IMR-90 (cell line): ENCODE results near the gene EPN1. TPM values are rescaled to one million over a fixed set of nuclear protein-coding genes. Genes with fewer than 3 reads are reported as not detected.

Source experiments
- ATAC-seq: fragments of 200-7000 bp; cut with Tn5 transposase; 2 replicates; pipeline ENCODE4 v1.9.1; 2020; ENCODE audit warnings: low read depth, mild to moderate bottlenecking, moderate library complexity
- BruUV-seq: library from RNA; stranded (reverse); fragments of 400-500 nt; replicated peaks from 2 replicates; lab custom pipeline; 2021; lab: Mats Ljungman, UMichigan
- CTCF ChIA-PET: fragments of 300-600 bp; formaldehyde crosslinking; extraction: SDS; loops from one replicate; lab custom pipeline; 2021; ENCODE audit warnings: antibody characterized with exemption; lab: Yijun Ruan, JAX
- POLR2A ChIA-PET: fragments of 300-600 bp; sonication (Branson Sonifier 250); formaldehyde crosslinking; loops from one replicate; lab custom pipeline; 2022; ENCODE audit warnings: antibody characterized with exemption; ENCODE audit not compliant: unreplicated experiment; lab: Charles Lee
- DNase-seq: peaks from one replicate; pipeline ENCODE4 v3.0.0; 2013
- H2AFZ ChIP-seq: replicated peaks from 2 replicates; pipeline ENCODE3; 2013; ENCODE audit warnings: low read length, mild to moderate bottlenecking; ENCODE audit not compliant: poor library complexity
- H2AK5ac ChIP-seq: 2 replicates; pipeline ENCODE4 v1.6.1; 2013; ENCODE audit warnings: low read depth, low read length, inconsistent platforms
- H2AK9ac ChIP-seq: replicated peaks from 2 replicates; pipeline ENCODE3; 2013; ENCODE audit warnings: mild to moderate bottlenecking, low read depth, low read length, moderate library complexity; ENCODE audit not compliant: poor library complexity
- H2BK120ac ChIP-seq: 2 replicates; pipeline ENCODE4 v1.6.1; 2013; ENCODE audit warnings: low read depth, low read length, inconsistent platforms
- H2BK15ac ChIP-seq: 3 replicates; pipeline ENCODE4 v1.6.1; 2013; ENCODE audit warnings: low read depth, low read length, inconsistent platforms
- H2BK20ac ChIP-seq: 2 replicates; pipeline ENCODE4 v1.6.1; 2013; ENCODE audit warnings: low read depth, mild to moderate bottlenecking, inconsistent platforms, low read length, moderate library complexity
- H2BK5ac ChIP-seq: 2 replicates; pipeline ENCODE4 v1.6.1; 2013; ENCODE audit warnings: mild to moderate bottlenecking, low read depth, low read length, inconsistent platforms; ENCODE audit not compliant: poor library complexity, severe bottlenecking
- H3K14ac ChIP-seq: replicated peaks from 2 replicates; pipeline ENCODE4 v1.6.1; 2013; ENCODE audit warnings: low read depth, low read length, inconsistent platforms
- H3K18ac ChIP-seq: 2 replicates; pipeline ENCODE4 v1.6.1; 2013; ENCODE audit warnings: low read depth, low read length, control low read depth
- H3K23ac ChIP-seq: 2 replicates; pipeline ENCODE4 v1.6.1; 2013; ENCODE audit warnings: low read depth, low read length, inconsistent platforms
- H3K27ac ChIP-seq: 2 replicates; pipeline ENCODE4 v1.5.1; 2013; ENCODE audit warnings: mild to moderate bottlenecking, control low read depth, low read length; ENCODE audit not compliant: insufficient read depth
- H3K27me3 ChIP-seq: 2 replicates; pipeline ENCODE4 v1.6.1; 2013; ENCODE audit warnings: low read length; ENCODE audit not compliant: control insufficient read depth, insufficient read depth
- H3K36me3 ChIP-seq: 2 replicates; pipeline ENCODE4 v1.6.1; 2013; ENCODE audit warnings: low read length, mixed read lengths; ENCODE audit not compliant: control insufficient read depth, insufficient read depth
- H3K4ac ChIP-seq: 2 replicates; pipeline ENCODE4 v1.6.1; 2013; ENCODE audit warnings: low read depth, low read length, inconsistent platforms
- H3K4me1 ChIP-seq: 2 replicates; pipeline ENCODE4 v1.6.1; 2013; ENCODE audit warnings: low read length, mixed read lengths; ENCODE audit not compliant: control insufficient read depth, insufficient read depth
- H3K4me2 ChIP-seq: 2 replicates; pipeline ENCODE4 v1.6.1; 2013; ENCODE audit warnings: low read depth, mild to moderate bottlenecking, control low read depth, low read length, moderate library complexity
- H3K4me3 ChIP-seq: 2 replicates; pipeline ENCODE4 v1.5.1; 2013; ENCODE audit warnings: low read depth, mild to moderate bottlenecking, control low read depth, low read length, moderate library complexity; ENCODE audit not compliant: insufficient read depth
- H3K56ac ChIP-seq: 2 replicates; pipeline ENCODE4 v1.6.1; 2013; ENCODE audit warnings: low read length, inconsistent platforms; ENCODE audit not compliant: insufficient read depth; ENCODE audit errors: extremely low read depth
- H3K79me1 ChIP-seq, 2 experiments: 2 replicates each; pipeline ENCODE4 v1.6.1; 2013; ENCODE audit warnings: low read length in 2 of 2, inconsistent platforms in 1 of 2, low read depth in 1 of 2
- H3K9ac ChIP-seq: 2 replicates; pipeline ENCODE4 v1.6.1; 2013; ENCODE audit warnings: low read depth, low read length, control low read depth
- H3K9me1 ChIP-seq: 2 replicates; pipeline ENCODE4 v1.6.1; 2013; ENCODE audit warnings: low read length, inconsistent platforms; ENCODE audit not compliant: insufficient read depth
- H3K9me3 ChIP-seq: 2 replicates; pipeline ENCODE4 v1.6.1; 2013; ENCODE audit warnings: low read length; ENCODE audit not compliant: control insufficient read depth, insufficient read depth
- H4K20me1 ChIP-seq: 2 replicates; pipeline ENCODE4 v1.6.1; 2013; ENCODE audit warnings: low read length, inconsistent platforms; ENCODE audit not compliant: insufficient read depth
- H4K5ac ChIP-seq: 2 replicates; pipeline ENCODE4 v1.6.1; 2013; ENCODE audit warnings: mild to moderate bottlenecking, low read depth, low read length, control low read depth
- H4K8ac ChIP-seq, 2 experiments: 2 replicates each; pipeline ENCODE4 v1.6.1; 2013; ENCODE audit warnings: low read depth in 2 of 2, low read length in 2 of 2, control low read depth in 1 of 2, inconsistent platforms in 1 of 2
- H4K91ac ChIP-seq: 2 replicates; pipeline ENCODE4 v1.6.1; 2013; ENCODE audit warnings: low read depth, low read length, inconsistent platforms; ENCODE audit not compliant: insufficient read depth
- BHLHE40 ChIP-seq: fragments of 150-350 bp; IDR thresholded peaks from 2 replicates; pipeline ENCODE4 v1.6.1; 2016; ENCODE audit warnings: mild to moderate bottlenecking, low read depth, low read length
- CEBPB ChIP-seq: IDR thresholded peaks from 2 replicates; pipeline ENCODE4 v1.6.1; 2012; ENCODE audit warnings: low read depth, low read length, improper control_type of control experiment
- CHD1 ChIP-seq: IDR thresholded peaks from 2 replicates; pipeline ENCODE4 v1.6.1; 2012; ENCODE audit warnings: low read depth, low read length, improper control_type of control experiment
- FOS ChIP-seq: fragments of 150-350 bp; IDR thresholded peaks from 2 replicates; pipeline ENCODE4 v1.6.1; 2016; ENCODE audit warnings: low read depth, low read length
- MAFK ChIP-seq: IDR thresholded peaks from 2 replicates; pipeline ENCODE4 v1.6.1; 2012; ENCODE audit warnings: low read depth, low read length, improper control_type of control experiment
- MAZ ChIP-seq: IDR thresholded peaks from 2 replicates; pipeline ENCODE4 v1.6.1; 2012; ENCODE audit warnings: low read depth, mild to moderate bottlenecking, low read length, improper control_type of control experiment, moderate library complexity, borderline replicate concordance
- MXI1 ChIP-seq: IDR thresholded peaks from 2 replicates; pipeline ENCODE4 v1.6.1; 2012; ENCODE audit warnings: low read depth, mild to moderate bottlenecking, low read length, moderate library complexity, borderline replicate concordance
- NFE2L2 ChIP-seq: fragments of 150-350 bp; IDR thresholded peaks from 2 replicates; pipeline ENCODE4 v1.6.1; 2016; ENCODE audit warnings: low read depth, mild to moderate bottlenecking, low read length
- POLR2A ChIP-seq: IDR thresholded peaks from 2 replicates; pipeline ENCODE4 v1.6.1; 2012; ENCODE audit warnings: mild to moderate bottlenecking, low read depth, low read length
- RAD21 ChIP-seq: IDR thresholded peaks from 2 replicates; pipeline ENCODE4 v1.6.1; 2012; ENCODE audit warnings: low read length, improper control_type of control experiment
- RCOR1 ChIP-seq: IDR thresholded peaks from 2 replicates; pipeline ENCODE4 v1.6.1; 2012; ENCODE audit warnings: mild to moderate bottlenecking, low read length, improper control_type of control experiment; ENCODE audit not compliant: insufficient replicate concordance
- RFX5 ChIP-seq: IDR thresholded peaks from 2 replicates; pipeline ENCODE4 v1.8.0; 2012; ENCODE audit warnings: low read depth, mild to moderate bottlenecking, low read length, moderate library complexity
- SMC3 ChIP-seq: fragments of 150-350 bp; IDR thresholded peaks from 2 replicates; pipeline ENCODE4 v1.6.1; 2016; ENCODE audit warnings: low read depth, mild to moderate bottlenecking, antibody characterized with exemption, low read length, moderate library complexity
- USF2 ChIP-seq: fragments of 150-350 bp; IDR thresholded peaks from 2 replicates; pipeline ENCODE4 v1.6.1; 2017; ENCODE audit warnings: mild to moderate bottlenecking, antibody characterized with exemption, low read length, low read depth
- WGBS, 2 experiments: methylation state at CpG; one replicate each; pipeline versions ENCODE4 v1.1.5 to v1.1.7; 2013; ENCODE audit warnings: missing lambda C conversion rate in 2 of 2; ENCODE audit not compliant: insufficient read length in 1 of 2; ENCODE audit errors: extremely low coverage in 2 of 2; 5-methylcytosine and 5-hydroxymethylcytosine counted together
- dilution Hi-C: fragments of 300-500 bp; cut with HindIII; formaldehyde crosslinking; loops from one replicate; pipeline ENCODE4 v1.14.3; 2018; ENCODE audit warnings: low sequenced_read_pairs; ENCODE audit not compliant: unreplicated experiment
- in situ Hi-C: fragments of 300-500 bp; cut with MboI; formaldehyde crosslinking; loops from 3 replicates; pipeline ENCODE4 v1.14.3; 2019; ENCODE audit warnings: low sequenced_read_pairs, inconsistent platforms, mixed read lengths
- intact Hi-C: fragments of 100-400 bp; cut with micrococcal nuclease; formaldehyde crosslinking; loops from 2 replicates; pipeline ENCODE4 v1.10.0; 2022
- polyA plus RNA-seq, 3 experiments: library from polyadenylated mRNA; depleted of rRNA; stranded (reverse); fragments of >200 nt; gene quantifications; 2 replicates each; pipeline ENCODE4 v1.2.3, GENCODE V29; 2012; ENCODE audit warnings: low replicate concordance in 1 of 3
- total RNA-seq: library from RNA; depleted of rRNA; stranded (reverse); fragments of >200 nt; gene quantifications from 2 replicates; pipeline ENCODE4 v1.2.3, GENCODE V29; 2012
- TF ChIP-seq, protein P1 (sequence below): conservative IDR thresholded peaks from 2 replicates; pipeline ENCODE4 v1.5.1; 2012; ENCODE audit warnings: mild to moderate bottlenecking, low read depth, low read length, improper control_type of control experiment
- TF ChIP-seq, protein P2 (sequence below): fragments of 150-350 bp; IDR thresholded peaks from 2 replicates; pipeline ENCODE4 v1.6.1; 2016; ENCODE audit warnings: low read depth, mild to moderate bottlenecking, low read length, moderate library complexity, borderline replicate concordance

Gene EPN1
- total and polyA plus RNA-seq, 2 of the 4 experiments (the other 2 are of a cell fraction) = 19.0 to 122 TPM

- intact Hi-C loops (no loop called here), dilution Hi-C loops (no loop called here), in situ Hi-C loops (no loop called here)
- no peak overlapping the region for H2BK5ac ChIP-seq
- ChIA-PET CTCF (no interaction called here), POLR2A (no interaction called here)
- H2BK20ac ChIP-seq = no peak overlapping the region
- TF ChIP-seq, protein P1, sequence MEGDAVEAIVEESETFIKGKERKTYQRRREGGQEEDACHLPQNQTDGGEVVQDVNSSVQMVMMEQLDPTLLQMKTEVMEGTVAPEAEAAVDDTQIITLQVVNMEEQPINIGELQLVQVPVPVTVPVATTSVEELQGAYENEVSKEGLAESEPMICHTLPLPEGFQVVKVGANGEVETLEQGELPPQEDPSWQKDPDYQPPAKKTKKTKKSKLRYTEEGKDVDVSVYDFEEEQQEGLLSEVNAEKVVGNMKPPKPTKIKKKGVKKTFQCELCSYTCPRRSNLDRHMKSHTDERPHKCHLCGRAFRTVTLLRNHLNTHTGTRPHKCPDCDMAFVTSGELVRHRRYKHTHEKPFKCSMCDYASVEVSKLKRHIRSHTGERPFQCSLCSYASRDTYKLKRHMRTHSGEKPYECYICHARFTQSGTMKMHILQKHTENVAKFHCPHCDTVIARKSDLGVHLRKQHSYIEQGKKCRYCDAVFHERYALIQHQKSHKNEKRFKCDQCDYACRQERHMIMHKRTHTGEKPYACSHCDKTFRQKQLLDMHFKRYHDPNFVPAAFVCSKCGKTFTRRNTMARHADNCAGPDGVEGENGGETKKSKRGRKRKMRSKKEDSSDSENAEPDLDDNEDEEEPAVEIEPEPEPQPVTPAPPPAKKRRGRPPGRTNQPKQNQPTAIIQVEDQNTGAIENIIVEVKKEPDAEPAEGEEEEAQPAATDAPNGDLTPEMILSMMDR = no peak
- no peak for TF ChIP-seq BHLHE40
- no peak for TF ChIP-seq USF2
- no peak for TF ChIP-seq CHD1
- TF ChIP-seq, protein P2, sequence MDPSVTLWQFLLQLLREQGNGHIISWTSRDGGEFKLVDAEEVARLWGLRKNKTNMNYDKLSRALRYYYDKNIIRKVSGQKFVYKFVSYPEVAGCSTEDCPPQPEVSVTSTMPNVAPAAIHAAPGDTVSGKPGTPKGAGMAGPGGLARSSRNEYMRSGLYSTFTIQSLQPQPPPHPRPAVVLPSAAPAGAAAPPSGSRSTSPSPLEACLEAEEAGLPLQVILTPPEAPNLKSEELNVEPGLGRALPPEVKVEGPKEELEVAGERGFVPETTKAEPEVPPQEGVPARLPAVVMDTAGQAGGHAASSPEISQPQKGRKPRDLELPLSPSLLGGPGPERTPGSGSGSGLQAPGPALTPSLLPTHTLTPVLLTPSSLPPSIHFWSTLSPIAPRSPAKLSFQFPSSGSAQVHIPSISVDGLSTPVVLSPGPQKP = no peak
- TF ChIP-seq SMC3 = no peak
- TF ChIP-seq POLR2A = no peak
- TF ChIP-seq CEBPB = no peak
- TF ChIP-seq RFX5 = no peak
- TF ChIP-seq NFE2L2 = no peak
- TF ChIP-seq RCOR1 = no peak
- no peak for TF ChIP-seq RAD21
- TF ChIP-seq MAZ = no peak
- TF ChIP-seq FOS = no peak
- no peak for TF ChIP-seq MXI1
- no peak for TF ChIP-seq MAFK
- H3K56ac ChIP-seq = no peak overlapping the region
- H3K4me1 ChIP-seq = no peaks in the 10 kb centered on the region
- peaks cover 13% of the 10 kb centered on the region for H3K9me3 ChIP-seq
- no peak overlapping the region for H3K27ac ChIP-seq
- no TSS peak for BruUV-seq
- H4K20me1 ChIP-seq = no peaks in the 10 kb centered on the region
- no peak overlapping the region for H2BK15ac ChIP-seq
- H3K4me3 ChIP-seq = no peak overlapping the region
- peak overlapping the region; percentile 33 for H2AFZ ChIP-seq
- no peak overlapping the region for H3K23ac ChIP-seq
- WGBS, 2 experiments = 77% methylated on average over 6 of the region's 15 CpGs; no CpG with 5 or more reads in 1 of the 2 experiments
- H3K4ac ChIP-seq = no peak overlapping the region
- H4K8ac ChIP-seq = no peak overlapping the region
- no peak overlapping the region for H3K18ac ChIP-seq
- no peaks in the 10 kb centered on the region for H3K27me3 ChIP-seq
- H3K14ac ChIP-seq = no peak overlapping the region
- no peak overlapping the region for H2BK120ac ChIP-seq
- H3K9ac ChIP-seq = no peak overlapping the region
- no peak overlapping the region for H3K4me2 ChIP-seq
- H3K79me1 ChIP-seq = no peaks in the 10 kb centered on the region
- no peak overlapping the region for H2AK5ac ChIP-seq
- H3K36me3 ChIP-seq = no peaks in the 10 kb centered on the region
- no peak overlapping the region for H4K5ac ChIP-seq
- DNase-seq = no peak
- no peak overlapping the region for H2AK9ac ChIP-seq
- ATAC-seq = no peak
- no peaks in the 10 kb centered on the region for H3K9me1 ChIP-seq
- H4K91ac ChIP-seq = no peak overlapping the region
Observed at GRCh38 chr19:55716531-55716930, 41.5 kb downstream of the EPN1 start.
